Fibroblast of peridontal ligament (primary cell): ENCODE data around the gene LRRC37A2.
"Not testable (repeated sequence)": the region's sequence is repeated elsewhere in the genome, so short reads cannot be mapped to it uniquely, and the experiment has no call there.

ENCODE experiments used
- DNase-seq: peaks from one replicate; pipeline ENCODE4 v3.0.0-alpha.2; 2010; ENCODE audit errors: extremely low read depth

LRRC37A2 gene

DNA sequence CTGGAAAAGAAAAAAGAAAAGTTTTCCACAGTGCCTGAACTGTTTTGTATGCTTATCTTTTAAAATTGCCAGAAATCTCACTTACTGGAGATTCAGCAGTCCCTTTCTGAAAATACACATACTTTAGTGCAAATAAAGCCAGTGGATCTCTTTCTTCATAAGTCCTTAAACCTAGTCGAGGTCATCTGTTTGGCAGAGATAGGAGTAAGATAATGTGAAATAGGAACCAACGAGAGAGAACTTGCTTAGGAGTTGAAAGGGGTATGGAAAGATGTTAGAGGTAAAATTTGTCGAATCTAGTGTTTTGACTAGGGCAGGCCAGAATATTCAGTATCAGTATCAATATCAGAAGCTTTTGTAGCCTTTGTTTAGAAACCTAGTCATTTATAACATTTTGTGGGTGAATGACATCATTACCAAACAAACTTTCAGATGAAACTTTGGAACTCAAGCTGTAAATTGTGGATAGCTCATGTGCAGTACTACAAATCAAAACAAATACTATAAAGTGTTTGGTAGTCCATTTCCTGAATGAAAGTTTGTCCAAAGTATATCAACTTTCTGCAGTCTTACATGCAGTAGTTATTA, 86.2 kb downstream of the LRRC37A2 start:
- DNase-seq, result not testable (repeated sequence)

GRCh38 chr17:46600767-46601166, 88.5 kb downstream of the LRRC37A2 start:
- DNase-seq, result not testable (repeated sequence)

DNA sequence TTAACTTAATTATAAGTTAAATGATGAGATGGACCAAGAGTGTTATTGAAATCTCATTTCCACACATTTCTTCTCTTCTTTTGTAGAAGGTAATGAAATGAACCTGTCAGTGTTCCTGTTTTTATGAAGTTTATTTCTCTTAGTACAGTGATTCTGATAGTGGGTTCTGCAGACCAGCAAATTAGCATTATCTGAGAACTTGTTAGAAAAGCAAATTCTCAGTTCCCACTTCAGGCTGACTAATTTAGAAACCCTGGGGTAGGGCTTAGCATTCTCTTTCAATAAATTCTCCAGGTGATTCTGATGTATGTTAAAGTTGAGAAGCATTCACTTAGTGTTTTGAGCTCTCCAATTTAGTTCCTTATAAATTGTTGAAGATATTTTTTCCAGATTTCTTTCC, 90.9 kb downstream of the LRRC37A2 start:
- DNase-seq, result not testable (repeated sequence)
